Spleen (tissue), 11 donors: ENCODE results near the gene BMPR1A. TPM values are rescaled to one million over a fixed set of nuclear protein-coding genes. Genes with fewer than 3 reads are reported as not detected.

Source experiments
- DNase-seq: peaks from one replicate; pipeline ENCODE4 v3.0.0-alpha.2; 2020
- H3K27ac ChIP-seq, 8 donors: fragments of 200-600 bp; sonication (generic) in 7 of 8; 1 replicate in 4 of 8; 2 replicates in 4 of 8; pipeline versions ENCODE4 v1.5.0 to v1.8.0; 2016 to 2021; ENCODE audit warnings: inconsistent platforms in 4 of 8, mild to moderate bottlenecking in 4 of 8, moderate library complexity in 1 of 8
- H3K27me3 ChIP-seq, 7 donors: fragments of 200-600 bp; sonication (generic) in 6 of 7; replicated peaks in 1 of 7; 1 replicate in 4 of 7; 2 replicates in 3 of 7; pipeline versions ENCODE4 v1.5.0 to v1.8.0; 2016 to 2021; ENCODE audit warnings: inconsistent platforms in 3 of 7, mild to moderate bottlenecking in 1 of 7
- H3K36me3 ChIP-seq, 6 donors: fragments of 200-600 bp; sonication (generic) in 5 of 6; 1 replicate in 4 of 6; 2 replicates in 2 of 6; pipeline versions ENCODE4 v1.5.0 to v1.8.0; 2016 to 2021; ENCODE audit warnings: inconsistent platforms in 2 of 6
- H3K4me1 ChIP-seq, 6 donors: fragments of 200-600 bp; sonication (generic) in 5 of 6; 1 replicate in 3 of 6; 2 replicates in 3 of 6; pipeline versions ENCODE4 v1.5.0 to v1.8.0; 2016 to 2021; ENCODE audit warnings: inconsistent platforms in 3 of 6
- H3K4me3 ChIP-seq, 8 donors: fragments of 200-600 bp; sonication (generic) in 7 of 8; 1 replicate in 4 of 8; 2 replicates in 4 of 8; pipeline versions ENCODE4 v1.5.0 to v1.8.0; 2016 to 2021; ENCODE audit warnings: inconsistent platforms in 4 of 8, mild to moderate bottlenecking in 4 of 8, moderate library complexity in 2 of 8
- H3K9me3 ChIP-seq, 8 donors: fragments of 200-600 bp; sonication (generic) in 7 of 8; 1 replicate in 4 of 8; 2 replicates in 4 of 8; pipeline versions ENCODE4 v1.5.0 to v1.8.0; 2016 to 2021; ENCODE audit warnings: inconsistent platforms in 4 of 8
- POLR2A ChIP-seq, 3 donors: fragments of 450-650 bp; IDR thresholded peaks; one replicate each; pipeline ENCODE4 v1.5.1; 2017; ENCODE audit warnings: antibody characterized with exemption in 3 of 3, mild to moderate bottlenecking in 1 of 3
- POLR2AphosphoS5 ChIP-seq, 3 donors: sonication (generic); formaldehyde crosslinking; IDR thresholded peaks; one replicate each; pipeline ENCODE4 v1.5.1; 2017; ENCODE audit warnings: antibody characterized with exemption in 3 of 3
- WGBS, 5 donors: extraction: QIAGEN DNeasy Blood & Tissue Kit in 3 of 5; methylation state at CpG; one replicate each; pipeline versions ENCODE4 v1.1.5 to v1.1.7; 2013 to 2018; 5-methylcytosine and 5-hydroxymethylcytosine counted together
- intact Hi-C: fragments of 100-400 bp; cut with DNase I; formaldehyde crosslinking; loops from one replicate; pipeline ENCODE4 v1.15.0; 2023; ENCODE audit warnings: low total_unique reads
- polyA plus RNA-seq, 3 donors: library from polyadenylated mRNA; stranded (reverse); fragments of 200-250 nt; gene quantifications; one replicate each; pipeline ENCODE4 v1.2.1, GENCODE V29; 2013
- total RNA-seq, 7 donors: library from RNA; depleted of rRNA in 3 of 7; stranded (reverse); fragments of >200 nt in 3 of 7; fragmentation: NEBNext Ultra II Directional in 4 of 7; extraction: Animal tissue kit (Norgen Biotek cat#: 25700) in 4 of 7; gene quantifications; one replicate each; pipeline versions ENCODE4 v1.1.0 to v1.2.1, GENCODE V29; 2016 to 2021
- TF ChIP-seq, protein P1 (sequence below), 11 experiments: fragments of 200-600 bp in 7 of 11; fragments of 450-650 bp in 4 of 11; sonication (generic) in 4 of 11; IDR thresholded peaks in 8 of 11; conservative IDR thresholded peaks in 3 of 11; 1 replicate in 7 of 11; 2 replicates in 4 of 11; pipeline versions ENCODE4 v1.4.0 to v1.8.0; 2016 to 2021; ENCODE audit warnings: antibody characterized with exemption in 11 of 11, inconsistent platforms in 4 of 11, mild to moderate bottlenecking in 1 of 11
- donor health status: healthy with polysubstance abuse.
- donor health status: DM: no; HTN: no; CAD: no; lungs with moderate emphysema.
- donor health status: DM: no; HTN: no; CAD: no.
- donor health status: Bipolar disorder and iron deficiency.
- donor health status: healthy.
- donor health status: DM: no; HTN: no; CAD: no.
- donor health status: DM: yes; HTN: yes; CAD: no.

BMPR1A gene
- total and polyA plus RNA-seq, 10 donors, result 1.3 to 17.9 (median 10.2) TPM

DNA sequence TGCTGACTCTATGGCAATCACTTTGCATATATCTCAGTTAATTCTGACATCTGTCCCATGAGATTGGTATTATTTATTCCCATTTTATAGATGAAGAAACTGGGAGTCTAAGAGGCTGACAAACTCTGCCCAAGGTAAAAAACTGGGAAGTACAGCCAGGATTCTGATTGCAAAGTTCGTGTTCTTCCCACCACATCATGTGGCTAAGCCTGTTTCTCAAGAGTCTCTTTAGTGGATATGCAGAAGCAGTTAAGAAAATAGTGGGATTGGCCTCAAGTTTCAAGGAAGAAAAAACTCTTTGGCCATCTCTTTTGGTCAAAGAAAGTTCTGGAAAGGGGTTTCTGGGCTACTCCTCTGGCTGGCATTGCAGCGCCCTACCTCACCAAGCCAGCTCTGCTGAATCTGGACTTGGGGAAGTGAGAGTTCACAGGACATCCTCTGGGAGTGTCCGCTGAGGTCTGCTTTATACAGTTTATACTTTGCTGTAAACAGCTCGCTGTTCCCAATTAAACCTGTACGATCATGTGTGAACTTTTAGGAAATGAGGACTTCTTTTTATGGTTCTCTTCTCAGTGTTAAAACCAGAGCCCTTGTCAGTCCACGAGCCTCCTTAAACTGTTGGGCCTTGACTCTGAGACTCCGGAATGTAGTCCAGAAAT, 12.2 kb upstream of the BMPR1A start:
- no peak overlapping the region for H3K4me3 ChIP-seq
- DNase-seq, result no peak
- peaks cover 0 to 31% (median 22%) of the 10 kb centered on the region in 6 donors for H3K4me1 ChIP-seq
- peak overlapping the region in 2 of 8 donors; percentile 4 to 14 for H3K27ac ChIP-seq
- H3K27me3 ChIP-seq, result peaks cover 0 to 88% (median 31%) of the 10 kb centered on the region in 7 donors
- WGBS, 5 donors, result 44 to 70% (median 60%) methylated on average over 7 of the region's 7 CpGs
- H3K36me3 ChIP-seq, result no peaks in the 10 kb centered on the region
- TF ChIP-seq POLR2A (IDR thresholded peaks at IDR 0.05) (no peak), POLR2AphosphoS5 (IDR thresholded peaks at IDR 0.05) (no peak)
- TF ChIP-seq, protein P1, sequence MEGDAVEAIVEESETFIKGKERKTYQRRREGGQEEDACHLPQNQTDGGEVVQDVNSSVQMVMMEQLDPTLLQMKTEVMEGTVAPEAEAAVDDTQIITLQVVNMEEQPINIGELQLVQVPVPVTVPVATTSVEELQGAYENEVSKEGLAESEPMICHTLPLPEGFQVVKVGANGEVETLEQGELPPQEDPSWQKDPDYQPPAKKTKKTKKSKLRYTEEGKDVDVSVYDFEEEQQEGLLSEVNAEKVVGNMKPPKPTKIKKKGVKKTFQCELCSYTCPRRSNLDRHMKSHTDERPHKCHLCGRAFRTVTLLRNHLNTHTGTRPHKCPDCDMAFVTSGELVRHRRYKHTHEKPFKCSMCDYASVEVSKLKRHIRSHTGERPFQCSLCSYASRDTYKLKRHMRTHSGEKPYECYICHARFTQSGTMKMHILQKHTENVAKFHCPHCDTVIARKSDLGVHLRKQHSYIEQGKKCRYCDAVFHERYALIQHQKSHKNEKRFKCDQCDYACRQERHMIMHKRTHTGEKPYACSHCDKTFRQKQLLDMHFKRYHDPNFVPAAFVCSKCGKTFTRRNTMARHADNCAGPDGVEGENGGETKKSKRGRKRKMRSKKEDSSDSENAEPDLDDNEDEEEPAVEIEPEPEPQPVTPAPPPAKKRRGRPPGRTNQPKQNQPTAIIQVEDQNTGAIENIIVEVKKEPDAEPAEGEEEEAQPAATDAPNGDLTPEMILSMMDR (IDR thresholded peaks at IDR 0.05 in 8 of 11, conservative IDR thresholded peaks at IDR 0.05 in 3 of 11), result no peak
- no peaks in the 10 kb centered on the region for H3K9me3 ChIP-seq
- intact Hi-C loops, result no loop called here

DNA sequence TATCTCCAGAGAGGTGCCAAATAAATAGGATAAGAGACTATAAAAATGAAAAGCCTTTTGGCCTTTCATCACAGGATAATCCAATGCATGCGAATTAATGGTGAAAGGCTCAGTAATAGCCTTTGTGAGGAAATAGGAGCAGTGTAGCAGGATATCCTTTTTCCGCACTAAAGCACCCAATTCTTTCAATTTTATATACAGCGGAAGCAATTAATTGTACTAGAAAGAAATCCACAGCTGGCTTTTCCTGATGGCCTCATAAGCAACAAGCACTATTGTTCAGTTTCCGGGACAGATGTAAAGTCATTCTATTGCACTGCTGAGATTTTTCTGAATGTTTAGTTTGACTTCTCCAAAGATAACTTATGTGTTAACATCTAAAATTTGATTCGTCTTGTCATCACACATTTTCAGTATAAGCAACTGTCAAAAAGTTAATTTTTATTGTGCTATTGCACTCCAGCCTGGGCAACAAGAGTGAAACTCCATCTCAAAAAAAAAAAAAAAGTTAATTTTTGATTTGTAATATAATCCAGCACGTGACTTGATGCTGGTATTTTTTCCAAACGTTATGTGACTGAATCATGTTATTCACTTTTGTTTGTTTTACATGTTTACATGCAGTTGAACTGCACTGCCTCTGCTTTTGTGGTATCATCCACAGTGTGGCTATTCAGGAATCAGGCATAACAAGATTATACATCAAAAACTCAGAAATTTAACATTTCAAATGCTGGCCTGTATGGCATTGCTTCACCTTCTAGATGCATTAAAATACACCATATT, 8.4 kb upstream of the BMPR1A start:
- 11 to 30% (median 18%) methylated on average over 7 of the region's 7 CpGs for WGBS, 5 donors
- Histone ChIP-seq H3K36me3 (no peaks in the 10 kb centered on the region), H3K4me1 (peaks cover 0 to 34% (median 22%) of the 10 kb centered on the region in 6 donors), H3K9me3 (no peaks in the 10 kb centered on the region), H3K27me3 (peaks cover 0 to 83% (median 24%) of the 10 kb centered on the region in 7 donors), H3K27ac (no peak overlapping the region), H3K4me3 (no peak overlapping the region)
- TF ChIP-seq, protein P1 (IDR thresholded peaks at IDR 0.05 in 8 of 11, conservative IDR thresholded peaks at IDR 0.05 in 3 of 11), result no peak
- TF ChIP-seq POLR2A (IDR thresholded peaks at IDR 0.05) (no peak), POLR2AphosphoS5 (IDR thresholded peaks at IDR 0.05) (no peak)
- intact Hi-C loops, result no loop called here
- no peak for DNase-seq

DNA sequence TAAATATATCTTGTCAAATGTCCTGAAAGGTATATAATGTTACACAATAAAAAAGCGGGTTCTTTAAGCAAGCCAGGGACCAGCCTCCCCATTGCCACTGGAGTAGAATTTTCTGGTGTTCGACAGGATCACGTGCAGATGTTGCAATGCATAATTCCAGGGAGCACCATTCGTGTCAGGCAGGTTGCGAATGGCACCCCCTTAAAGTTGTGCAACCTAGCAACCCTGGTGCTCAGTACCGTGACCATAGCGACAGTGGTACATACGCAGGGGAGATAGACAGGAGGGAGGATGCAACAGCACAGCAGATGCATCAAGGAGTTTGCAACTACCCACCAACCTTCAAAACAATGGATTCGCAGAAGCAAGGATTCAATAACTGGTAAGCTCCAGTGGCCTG, 6.6 kb upstream of the BMPR1A start:
- intact Hi-C loops, result no loop called here
- peaks cover 0 to 81% (median 16%) of the 10 kb centered on the region in 7 donors for H3K27me3 ChIP-seq
- H3K4me1 ChIP-seq, result peaks cover 0 to 35% (median 15%) of the 10 kb centered on the region in 6 donors
- no peak overlapping the region for H3K27ac ChIP-seq
- no peaks in the 10 kb centered on the region for H3K36me3 ChIP-seq
- 84 to 94% (median 89%) methylated on average over 9 of the region's 9 CpGs for WGBS, 5 donors
- no peak overlapping the region for H3K4me3 ChIP-seq
- TF ChIP-seq, protein P1 (IDR thresholded peaks at IDR 0.05 in 8 of 11, conservative IDR thresholded peaks at IDR 0.05 in 3 of 11), result no peak
- TF ChIP-seq POLR2AphosphoS5 (IDR thresholded peaks at IDR 0.05) (no peak), POLR2A (IDR thresholded peaks at IDR 0.05) (no peak)
- H3K9me3 ChIP-seq, result no peaks in the 10 kb centered on the region
- DNase-seq, result no peak

DNA sequence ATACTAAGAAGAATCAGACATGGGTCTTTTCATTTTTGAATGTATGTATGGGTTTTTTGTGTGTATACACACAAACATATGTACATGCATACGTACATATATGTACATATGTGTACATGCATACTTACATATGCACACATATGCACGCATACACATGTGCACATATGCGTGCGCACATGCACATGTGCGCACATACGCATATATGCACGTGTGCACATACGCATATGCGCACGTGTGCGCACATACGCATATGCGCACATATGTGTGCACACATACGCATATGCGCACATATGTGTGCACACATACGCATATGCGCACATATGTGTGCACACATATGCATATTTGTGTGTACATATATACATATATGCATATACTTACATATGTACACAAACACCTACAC, 4.9 kb upstream of the BMPR1A start:
- Histone ChIP-seq H3K4me3 (no peak overlapping the region), H3K9me3 (no peaks in the 10 kb centered on the region), H3K4me1 (peaks cover 3 to 48% (median 27%) of the 10 kb centered on the region in 6 donors), H3K27ac (no peak overlapping the region), H3K36me3 (no peaks in the 10 kb centered on the region), H3K27me3 (peaks cover 0 to 80% (median 21%) of the 10 kb centered on the region in 7 donors)
- DNase-seq, result no peak
- intact Hi-C loops, result no loop called here
- WGBS, 5 donors, result 82 to 97% (median 96%) methylated on average over 17 of the region's 17 CpGs
- TF ChIP-seq POLR2AphosphoS5 (IDR thresholded peaks at IDR 0.05) (no peak), POLR2A (IDR thresholded peaks at IDR 0.05) (no peak)
- TF ChIP-seq, protein P1 (IDR thresholded peaks at IDR 0.05 in 8 of 11, conservative IDR thresholded peaks at IDR 0.05 in 3 of 11), result no peak
